Vagina (tissue), 2 donors: ENCODE results near the gene ZMIZ1.

ENCODE experiments used
- CTCF ChIP-seq, 3 experiments: fragments of 450-650 bp in 2 of 3; fragments of 200-600 bp in 1 of 3; sonication (generic) in 1 of 3; IDR thresholded peaks; one replicate each; pipeline ENCODE4 v1.5.1; 2017 to 2019; ENCODE audit warnings: antibody characterized with exemption in 3 of 3, mild to moderate bottlenecking in 2 of 3, moderate library complexity in 2 of 3
- POLR2A ChIP-seq, 2 donors: fragments of 450-650 bp; IDR thresholded peaks; one replicate each; pipeline ENCODE4 v1.6.1; 2017; ENCODE audit warnings: antibody characterized with exemption in 2 of 2, mild to moderate bottlenecking in 2 of 2, moderate library complexity in 2 of 2
- POLR2AphosphoS5 ChIP-seq, 2 donors: sonication (generic); formaldehyde crosslinking; IDR thresholded peaks; one replicate each; pipeline ENCODE4 v1.9.0; 2017; ENCODE audit warnings: antibody characterized with exemption in 2 of 2, mild to moderate bottlenecking in 2 of 2, low read depth in 1 of 2; ENCODE audit not compliant: insufficient read depth in 1 of 2

- TF ChIP-seq POLR2A (IDR thresholded peaks at IDR 0.05) (no peak), CTCF (IDR thresholded peaks at IDR 0.05) (no peak), POLR2AphosphoS5 (IDR thresholded peaks at IDR 0.05; ENCODE audit: insufficient read depth in 1 of 2, low read depth in 1 of 2) (no peak)
These were observed 117.8 kb downstream of the ZMIZ1 start for GRCh38 chr10:79186486-79187120.
